Activated T-helper 17 cell treated with anti-CD3 and anti-CD28 coated beads, Interleukin-2, amount 50 U/mL, for 72 hours (primary cell): ENCODE results near the gene DPP6. TPM values are rescaled to one million over a fixed set of nuclear protein-coding genes. Genes with fewer than 3 reads are reported as not detected.
"Not testable (repeated sequence)": the region's sequence is repeated elsewhere in the genome, so short reads cannot be mapped to it uniquely, and the experiment has no call there.

Experiments used
- ATAC-seq: fragments of 150-1000 bp; cut with Tn5 transposase; replicated peaks from 2 replicates; pipeline ENCODE4 v1.10.0; 2021; ENCODE audit warnings: mild to moderate bottlenecking, moderate library complexity
- H3K27ac Mint-ChIP-seq: one replicate; pipeline ENCODE4 v1.8.0; 2022; ENCODE audit warnings: mixed read lengths
- H3K27me3 Mint-ChIP-seq: one replicate; pipeline ENCODE4 v1.8.0; 2022; ENCODE audit warnings: mixed read lengths
- H3K36me3 Mint-ChIP-seq: one replicate; pipeline ENCODE4 v1.8.0; 2022; ENCODE audit warnings: low read depth, mild to moderate bottlenecking, mixed read lengths
- H3K4me1 Mint-ChIP-seq: one replicate; pipeline ENCODE4 v1.8.0; 2022; ENCODE audit warnings: mixed read lengths
- H3K4me3 Mint-ChIP-seq: one replicate; pipeline ENCODE4 v1.8.0; 2022; ENCODE audit warnings: mild to moderate bottlenecking, mixed read lengths
- H3K9me3 Mint-ChIP-seq: one replicate; pipeline ENCODE4 v1.8.0; 2022; ENCODE audit warnings: mixed read lengths
- total RNA-seq, 2 donors: library from RNA; stranded (reverse); gene quantifications; one replicate each; pipeline ENCODE4 v1.2.3, GENCODE V29; 2022

Gene DPP6
- total RNA-seq, 2 donors from 2014 or later = not detected

DNA sequence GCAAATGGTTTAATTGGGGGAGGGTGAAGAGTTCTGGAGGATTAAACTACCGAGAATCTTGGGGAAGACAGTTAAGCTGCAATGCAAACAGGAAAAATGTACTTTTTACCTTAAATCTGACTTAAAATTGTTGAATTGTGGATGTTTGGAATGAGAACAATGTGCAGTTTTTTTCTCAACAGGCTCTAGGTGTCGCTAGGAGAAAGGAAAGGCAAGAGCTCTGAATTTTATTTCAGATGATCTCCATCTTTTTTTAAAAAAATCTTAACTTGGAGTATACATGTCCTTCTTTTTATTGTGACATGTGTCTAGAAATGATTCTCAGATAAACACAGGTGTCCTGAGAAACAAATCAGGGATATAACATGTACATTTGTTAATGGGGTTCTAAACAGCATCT lies 2.5 kb downstream of the DPP6 start:
- not testable (repeated sequence) for H3K27me3 Mint-ChIP-seq, ATAC-seq, H3K27ac Mint-ChIP-seq, H3K4me1 Mint-ChIP-seq, H3K9me3 Mint-ChIP-seq, H3K36me3 Mint-ChIP-seq, H3K4me3 Mint-ChIP-seq

DNA sequence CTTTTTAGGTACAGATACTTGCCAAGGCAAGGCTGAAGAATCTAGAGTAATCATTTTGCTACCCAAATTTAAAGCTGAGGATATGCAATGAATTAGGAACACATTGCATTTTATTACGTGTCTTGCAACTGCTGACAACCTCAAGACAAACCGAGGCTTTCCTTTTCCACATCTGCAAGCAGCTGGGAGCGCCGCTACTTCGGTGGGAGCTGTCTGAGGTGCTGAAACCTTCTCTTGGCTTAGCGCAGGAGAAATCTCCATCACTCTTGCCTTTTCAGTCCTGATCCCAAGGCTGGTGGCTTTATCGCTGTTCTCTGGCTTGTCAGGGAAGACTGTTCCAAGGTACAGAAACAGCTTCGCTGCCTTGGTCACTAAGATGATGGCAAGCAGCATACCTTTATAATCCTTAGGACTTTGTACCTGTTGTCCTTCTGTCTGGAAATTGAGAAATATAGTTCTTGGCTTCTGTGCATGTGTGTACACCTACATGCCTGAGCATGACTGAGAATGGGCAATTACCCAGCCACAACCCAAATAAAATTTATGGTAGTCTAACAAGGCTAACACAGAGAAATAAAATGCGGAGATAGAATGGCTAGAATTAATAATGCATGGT lies 3.4 kb downstream of the DPP6 start:
- not testable (repeated sequence) for ATAC-seq, H3K9me3 Mint-ChIP-seq, H3K36me3 Mint-ChIP-seq, H3K4me3 Mint-ChIP-seq, H3K27ac Mint-ChIP-seq, H3K4me1 Mint-ChIP-seq, H3K27me3 Mint-ChIP-seq

DNA sequence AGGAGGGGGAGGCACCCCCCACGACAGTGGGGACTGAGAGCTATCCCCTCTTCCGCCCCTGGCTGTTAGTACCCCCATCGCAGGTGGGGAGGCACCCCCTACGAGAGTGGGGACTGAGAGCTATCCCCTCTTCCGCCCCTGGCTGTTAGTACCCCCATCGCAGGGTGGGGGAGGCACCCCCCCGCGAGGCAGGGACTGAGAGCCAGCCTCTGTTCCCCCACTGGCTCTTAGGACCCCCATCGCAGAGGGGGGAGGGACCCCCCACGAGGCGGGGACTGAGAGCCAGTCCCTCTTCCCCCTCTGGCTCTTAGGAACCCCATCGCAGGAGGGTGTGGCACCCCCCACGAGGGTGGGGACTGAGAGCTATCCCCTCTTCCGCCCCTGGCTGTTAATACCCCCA lies 6.6 kb downstream of the DPP6 start:
- H3K4me3 Mint-ChIP-seq, H3K27me3 Mint-ChIP-seq, H3K4me1 Mint-ChIP-seq, H3K9me3 Mint-ChIP-seq, H3K36me3 Mint-ChIP-seq, ATAC-seq, H3K27ac Mint-ChIP-seq: not testable (repeated sequence)

DNA sequence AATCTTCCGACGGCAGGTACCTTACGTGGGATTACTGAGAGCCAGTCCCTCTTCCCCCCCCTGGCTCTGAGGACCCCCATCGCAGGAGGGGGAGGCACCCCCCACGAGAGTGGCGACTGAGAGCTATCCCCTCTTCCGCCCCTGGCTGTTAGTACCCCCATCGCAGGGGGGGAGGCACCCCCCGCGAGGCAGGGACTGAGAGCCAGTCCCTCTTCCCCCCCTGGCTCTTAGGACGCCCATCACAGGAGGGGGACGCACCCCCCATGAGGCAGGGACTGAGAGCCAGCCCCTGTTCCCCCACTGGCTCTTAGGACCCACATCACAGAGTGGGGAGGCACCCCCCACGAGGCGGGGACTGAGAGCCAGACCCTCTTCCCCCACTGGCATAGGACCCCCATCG lies 8.4 kb downstream of the DPP6 start:
- not testable (repeated sequence) for H3K27me3 Mint-ChIP-seq, H3K27ac Mint-ChIP-seq, H3K4me3 Mint-ChIP-seq, H3K4me1 Mint-ChIP-seq, H3K36me3 Mint-ChIP-seq, H3K9me3 Mint-ChIP-seq, ATAC-seq

DNA sequence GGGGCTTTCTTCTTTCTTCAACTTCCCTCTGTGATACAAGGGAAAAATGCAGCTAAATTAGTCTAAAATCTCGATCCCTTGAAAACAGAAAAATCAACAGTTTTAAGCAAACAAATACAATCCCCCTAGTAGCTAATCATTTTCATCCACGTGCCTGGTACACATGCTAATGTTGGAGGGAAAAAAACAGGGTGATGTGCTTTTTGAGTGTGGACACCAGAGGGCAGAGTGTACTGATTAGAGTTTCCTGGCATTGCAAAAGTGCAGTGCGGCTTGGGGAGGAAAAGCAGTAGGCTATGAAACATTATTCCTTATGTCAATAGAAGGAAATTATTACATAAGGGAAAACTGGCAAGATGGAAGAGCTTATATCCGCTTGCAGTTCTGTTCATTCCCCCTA lies 19.6 kb downstream of the DPP6 start:
- not testable (repeated sequence) for ATAC-seq, H3K27ac Mint-ChIP-seq, H3K9me3 Mint-ChIP-seq, H3K4me3 Mint-ChIP-seq, H3K27me3 Mint-ChIP-seq, H3K36me3 Mint-ChIP-seq, H3K4me1 Mint-ChIP-seq

DNA sequence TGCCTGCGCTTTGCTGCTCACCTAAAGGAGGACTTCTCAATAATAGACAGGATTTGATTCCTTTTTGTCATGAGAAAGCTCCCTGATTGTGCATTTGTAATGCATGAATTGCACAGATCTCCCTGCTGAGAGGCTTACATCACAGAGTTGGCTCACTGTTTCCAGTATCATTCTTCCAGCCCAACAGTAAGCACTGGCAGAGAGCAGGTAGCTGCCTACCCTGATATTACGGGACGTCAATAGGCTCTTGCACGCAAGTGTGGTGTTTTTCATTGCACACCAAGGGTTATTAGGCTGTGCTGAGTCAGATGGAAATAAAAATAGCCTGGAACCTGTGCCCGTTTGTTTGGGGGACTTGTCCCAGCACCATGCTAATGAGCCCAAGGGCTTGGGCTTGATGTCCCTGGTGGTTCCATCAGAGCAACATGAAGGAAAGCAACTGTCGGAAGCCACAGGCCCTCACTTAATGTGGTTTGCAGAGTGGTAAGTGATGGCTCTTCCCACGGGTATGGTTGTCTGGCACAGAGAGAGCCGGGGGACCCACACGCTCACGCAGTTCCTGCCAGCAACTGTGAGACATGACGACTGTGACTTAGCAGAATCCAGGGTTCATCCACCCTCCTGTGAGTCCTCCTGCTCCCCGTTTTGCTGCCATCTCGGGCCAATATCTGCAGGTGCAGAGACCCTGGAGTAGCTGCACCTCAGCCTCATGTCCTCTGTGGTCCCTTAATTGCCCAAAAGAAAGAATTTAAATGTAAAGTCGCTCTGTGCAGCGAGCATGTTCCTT lies 20.4 kb downstream of the DPP6 start:
- H3K4me1 Mint-ChIP-seq, ATAC-seq, H3K27me3 Mint-ChIP-seq, H3K4me3 Mint-ChIP-seq, H3K27ac Mint-ChIP-seq, H3K9me3 Mint-ChIP-seq, H3K36me3 Mint-ChIP-seq: not testable (repeated sequence)

DNA sequence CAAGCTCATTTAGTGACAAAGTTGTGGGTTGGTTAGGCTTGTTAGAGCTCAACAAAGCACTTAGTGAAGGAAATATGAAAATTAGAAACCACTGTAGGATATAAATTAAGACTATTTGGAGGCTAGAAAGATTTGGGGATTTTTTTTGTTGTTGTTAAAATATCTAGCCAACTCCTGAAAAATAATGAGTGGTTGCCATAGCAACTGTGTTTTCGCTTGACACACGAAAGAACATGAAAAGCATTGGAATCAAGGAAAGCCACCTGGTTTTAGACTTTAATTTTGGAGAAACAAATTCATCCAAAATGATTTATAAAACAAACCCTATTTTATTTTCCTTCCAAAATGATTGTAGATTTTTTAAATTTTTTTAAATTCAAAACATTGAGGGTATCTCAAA lies 26.3 kb downstream of the DPP6 start:
- H3K27me3 Mint-ChIP-seq, ATAC-seq, H3K36me3 Mint-ChIP-seq, H3K4me3 Mint-ChIP-seq, H3K4me1 Mint-ChIP-seq, H3K9me3 Mint-ChIP-seq, H3K27ac Mint-ChIP-seq: not testable (repeated sequence)

DNA sequence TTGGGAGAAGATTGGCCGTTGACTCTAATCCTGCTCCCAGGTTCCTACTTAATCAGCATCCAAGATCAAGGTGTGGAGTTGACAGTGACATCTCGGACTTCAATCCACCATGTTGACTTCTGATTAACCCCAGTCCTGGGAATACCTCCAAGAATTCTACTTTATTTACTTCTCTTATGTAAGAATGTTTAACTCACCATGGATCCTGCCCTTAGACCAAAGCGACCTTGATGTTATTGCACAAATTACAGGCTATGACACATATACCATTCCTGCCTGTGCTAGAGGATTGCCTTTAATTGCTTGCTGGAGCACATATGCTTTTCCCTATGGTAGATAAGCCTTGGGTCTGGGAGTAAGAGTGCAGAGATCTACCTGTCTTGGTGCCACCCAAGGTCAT lies 28.1 kb downstream of the DPP6 start:
- not testable (repeated sequence) for ATAC-seq, H3K27ac Mint-ChIP-seq, H3K36me3 Mint-ChIP-seq, H3K27me3 Mint-ChIP-seq, H3K4me1 Mint-ChIP-seq, H3K4me3 Mint-ChIP-seq, H3K9me3 Mint-ChIP-seq

DNA sequence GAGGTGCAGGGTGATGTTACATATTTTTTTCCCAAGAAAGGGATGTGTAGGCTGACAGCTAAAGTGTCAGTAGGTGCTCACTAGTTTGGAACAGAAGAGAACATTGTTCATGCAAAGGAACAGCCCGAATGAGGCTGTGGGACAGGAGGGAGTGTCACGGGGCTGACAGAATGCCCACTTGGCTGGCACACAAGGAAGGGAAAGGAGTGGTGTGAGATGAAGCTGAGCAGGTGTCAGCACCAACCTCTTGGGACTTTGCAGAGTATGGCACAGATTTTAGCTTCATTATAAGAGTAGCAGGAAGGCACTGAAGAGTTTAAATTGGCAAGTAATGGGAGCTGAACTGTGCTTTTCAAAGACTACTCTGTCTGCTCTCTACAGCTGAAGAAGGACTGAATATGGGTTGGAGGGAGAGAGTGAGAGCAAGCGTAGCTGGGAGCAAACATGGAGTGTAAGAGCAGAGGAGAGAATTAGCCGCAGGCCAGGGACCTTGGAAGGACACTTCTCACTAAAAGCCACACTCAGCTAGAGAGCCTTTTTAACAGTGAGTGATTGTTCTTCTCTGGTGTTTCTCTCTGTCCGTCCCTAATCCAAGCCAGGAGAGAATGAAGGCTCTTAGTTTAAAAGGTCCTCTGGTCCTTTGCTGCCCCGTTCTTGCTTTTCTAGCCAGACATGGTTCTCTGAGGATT lies 35.0 kb downstream of the DPP6 start:
- not testable (repeated sequence) for H3K4me3 Mint-ChIP-seq, H3K9me3 Mint-ChIP-seq, ATAC-seq, H3K27me3 Mint-ChIP-seq, H3K27ac Mint-ChIP-seq, H3K36me3 Mint-ChIP-seq, H3K4me1 Mint-ChIP-seq

DNA sequence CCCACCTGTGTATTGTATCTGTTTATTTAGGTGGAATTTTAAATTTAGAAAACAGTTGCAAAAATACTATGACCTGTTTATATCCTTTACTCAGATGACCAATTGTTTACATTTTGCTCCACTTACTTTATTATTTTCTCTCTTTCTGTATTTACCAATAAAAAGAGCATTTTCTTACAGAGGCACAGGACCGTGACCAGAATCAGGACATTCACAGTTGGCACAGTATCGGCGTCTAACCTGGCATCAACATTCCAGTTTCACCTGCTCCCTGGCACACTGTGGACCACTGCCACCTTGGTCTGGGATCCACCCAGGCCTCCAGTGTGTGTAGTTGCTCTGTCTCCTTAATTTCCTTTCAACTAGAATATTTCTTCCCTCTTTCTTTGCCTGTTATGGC lies 39.9 kb downstream of the DPP6 start:
- not testable (repeated sequence) for H3K4me3 Mint-ChIP-seq, H3K36me3 Mint-ChIP-seq, H3K27me3 Mint-ChIP-seq, H3K4me1 Mint-ChIP-seq, ATAC-seq, H3K27ac Mint-ChIP-seq, H3K9me3 Mint-ChIP-seq

DNA sequence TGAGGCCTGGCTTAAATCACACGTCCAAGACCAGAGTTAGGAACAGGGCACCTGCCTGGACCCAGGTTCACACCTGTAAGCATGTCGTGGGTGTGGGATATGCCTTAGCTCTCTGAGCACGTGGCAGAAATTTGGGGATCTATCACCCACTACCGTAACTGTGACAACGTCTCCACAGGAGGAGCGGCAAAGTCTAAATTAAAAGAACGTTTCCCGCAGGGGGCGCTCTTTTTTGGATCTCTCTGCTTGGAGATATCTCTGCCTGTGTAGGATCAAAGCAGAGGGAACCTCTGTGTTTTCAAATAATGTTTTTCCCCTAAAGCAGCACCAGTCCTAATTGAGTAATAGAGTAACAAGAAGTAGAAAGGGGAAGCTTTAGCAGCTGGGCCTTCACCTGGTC lies 43.0 kb downstream of the DPP6 start:
- H3K9me3 Mint-ChIP-seq, H3K4me3 Mint-ChIP-seq, H3K4me1 Mint-ChIP-seq, H3K36me3 Mint-ChIP-seq, ATAC-seq, H3K27ac Mint-ChIP-seq, H3K27me3 Mint-ChIP-seq: not testable (repeated sequence)

DNA sequence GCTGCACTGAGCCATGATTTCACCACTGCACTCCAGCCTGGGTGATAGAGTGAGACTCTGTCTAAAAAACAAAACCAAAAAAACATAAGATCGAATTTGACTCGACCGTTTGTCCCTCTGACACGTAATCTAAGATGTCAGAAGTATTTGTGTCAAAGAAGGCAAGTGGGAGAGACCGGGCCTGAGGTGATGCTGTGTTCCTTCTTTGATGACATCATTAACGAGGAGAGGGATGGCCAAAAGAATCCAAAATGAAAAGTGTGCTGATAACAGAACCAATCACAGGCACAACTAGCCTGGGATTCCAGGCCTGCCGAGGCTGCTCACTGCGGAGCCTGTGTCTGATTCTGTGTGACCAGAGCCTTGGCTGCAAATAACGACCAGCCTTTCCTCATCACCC lies 52.9 kb downstream of the DPP6 start:
- not testable (repeated sequence) for H3K9me3 Mint-ChIP-seq, H3K27ac Mint-ChIP-seq, H3K36me3 Mint-ChIP-seq

DNA sequence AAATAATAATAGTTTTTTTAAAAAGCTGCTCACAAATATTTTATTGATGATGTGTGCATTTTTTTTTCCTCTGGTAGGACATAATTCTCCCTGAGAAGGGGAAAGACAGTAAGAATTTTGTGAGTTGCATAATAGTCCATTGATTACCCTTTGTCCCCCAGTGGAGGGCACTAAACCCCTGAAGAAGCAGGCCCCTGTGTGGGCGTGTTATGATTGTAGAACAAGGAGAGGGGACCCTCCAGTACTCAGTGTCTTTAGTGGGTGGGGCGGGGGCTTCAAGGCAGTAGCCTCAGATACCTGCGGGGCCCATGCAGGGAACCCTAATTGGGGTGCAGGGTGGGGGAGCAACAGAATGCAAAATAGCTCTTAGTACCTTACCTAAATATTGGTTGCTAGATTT lies 57.4 kb downstream of the DPP6 start:
- not testable (repeated sequence) for H3K36me3 Mint-ChIP-seq, H3K27ac Mint-ChIP-seq, H3K4me3 Mint-ChIP-seq, H3K4me1 Mint-ChIP-seq, H3K9me3 Mint-ChIP-seq, H3K27me3 Mint-ChIP-seq, ATAC-seq

More for the DNA sequence above, 52.9 kb downstream of the DPP6 start:
- H3K4me1 Mint-ChIP-seq, H3K4me3 Mint-ChIP-seq, ATAC-seq, H3K27me3 Mint-ChIP-seq: not testable (repeated sequence)

DNA sequence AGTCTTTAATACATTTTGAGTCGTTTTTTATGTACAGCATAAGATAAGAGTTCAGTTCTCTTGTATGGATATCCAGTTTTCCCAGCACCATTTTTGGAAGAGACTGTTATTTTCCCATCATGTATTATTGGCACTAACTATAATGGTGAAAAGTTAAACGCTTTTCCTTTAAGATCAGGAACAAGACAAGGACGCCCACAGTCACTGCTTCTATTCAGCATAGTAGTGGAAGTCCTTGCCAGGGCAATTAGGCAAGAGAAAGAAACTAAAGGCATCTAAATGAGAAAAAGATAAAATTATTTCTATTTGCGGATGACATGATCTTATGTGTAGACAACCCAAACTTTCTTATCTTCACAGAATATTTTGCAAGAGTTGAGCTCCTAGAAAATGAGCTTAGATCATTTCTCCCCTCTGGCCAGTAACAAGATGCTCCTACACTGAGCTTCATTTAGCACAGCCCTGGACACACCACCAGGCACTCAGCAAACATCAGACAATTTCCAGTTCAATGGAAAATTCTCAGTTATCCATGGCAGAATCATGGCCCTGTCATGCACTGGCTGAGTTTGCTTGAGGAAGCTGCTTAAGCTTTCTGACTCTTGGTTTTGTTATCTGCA lies 61.6 kb downstream of the DPP6 start:
- H3K4me1 Mint-ChIP-seq, H3K27me3 Mint-ChIP-seq, H3K27ac Mint-ChIP-seq, H3K36me3 Mint-ChIP-seq, H3K4me3 Mint-ChIP-seq, H3K9me3 Mint-ChIP-seq, ATAC-seq: not testable (repeated sequence)
